ENCODE data around the gene TJP3.

DNA sequence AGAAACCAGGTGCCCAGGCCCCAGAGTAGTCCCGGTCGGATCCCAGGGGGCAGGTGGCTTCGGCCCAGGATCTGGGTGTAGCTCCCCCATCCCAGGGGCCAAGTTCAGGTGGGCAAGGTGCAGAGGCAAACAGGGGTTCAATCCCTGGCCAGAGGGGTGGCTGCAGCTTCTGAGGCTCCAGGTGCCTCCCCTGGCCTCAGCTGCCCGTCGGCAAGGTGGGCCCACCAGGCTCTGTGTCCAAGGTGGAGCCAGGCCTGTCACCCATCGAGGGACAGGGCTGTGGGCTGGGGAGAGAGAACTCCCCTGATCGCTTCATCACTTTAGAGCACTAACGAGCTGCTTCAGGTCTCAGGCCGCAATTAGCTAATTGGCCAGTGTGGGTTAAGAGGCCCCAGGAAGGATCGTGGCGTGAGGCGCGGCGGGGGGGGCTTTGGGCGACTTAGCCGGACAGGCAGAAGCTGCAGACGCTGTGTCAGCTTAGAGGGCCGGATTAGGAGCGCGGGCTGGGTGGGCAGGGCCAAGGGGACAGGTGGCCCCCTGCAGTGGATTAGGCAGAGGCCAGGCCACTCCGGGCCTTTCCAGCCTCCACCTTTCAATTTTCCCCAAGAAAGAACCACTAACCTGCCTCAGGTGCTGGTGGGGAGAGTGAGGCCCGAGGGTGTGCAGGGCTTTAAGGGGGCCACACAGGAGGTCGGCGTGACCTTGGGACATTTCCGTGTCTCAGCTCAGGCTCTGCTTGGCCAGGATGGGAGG is 66.6 kb downstream of the TJP3 start:
- TF ChIP-seq, protein P1, sequence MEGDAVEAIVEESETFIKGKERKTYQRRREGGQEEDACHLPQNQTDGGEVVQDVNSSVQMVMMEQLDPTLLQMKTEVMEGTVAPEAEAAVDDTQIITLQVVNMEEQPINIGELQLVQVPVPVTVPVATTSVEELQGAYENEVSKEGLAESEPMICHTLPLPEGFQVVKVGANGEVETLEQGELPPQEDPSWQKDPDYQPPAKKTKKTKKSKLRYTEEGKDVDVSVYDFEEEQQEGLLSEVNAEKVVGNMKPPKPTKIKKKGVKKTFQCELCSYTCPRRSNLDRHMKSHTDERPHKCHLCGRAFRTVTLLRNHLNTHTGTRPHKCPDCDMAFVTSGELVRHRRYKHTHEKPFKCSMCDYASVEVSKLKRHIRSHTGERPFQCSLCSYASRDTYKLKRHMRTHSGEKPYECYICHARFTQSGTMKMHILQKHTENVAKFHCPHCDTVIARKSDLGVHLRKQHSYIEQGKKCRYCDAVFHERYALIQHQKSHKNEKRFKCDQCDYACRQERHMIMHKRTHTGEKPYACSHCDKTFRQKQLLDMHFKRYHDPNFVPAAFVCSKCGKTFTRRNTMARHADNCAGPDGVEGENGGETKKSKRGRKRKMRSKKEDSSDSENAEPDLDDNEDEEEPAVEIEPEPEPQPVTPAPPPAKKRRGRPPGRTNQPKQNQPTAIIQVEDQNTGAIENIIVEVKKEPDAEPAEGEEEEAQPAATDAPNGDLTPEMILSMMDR (IDR thresholded peaks at IDR 0.05; ENCODE audit: insufficient read depth, low read length, poor library complexity, severe bottlenecking), result no peak
- no peak for TF ChIP-seq EZH2phosphoT487 (conservative IDR thresholded peaks at IDR 0.05; ENCODE audit: low read length)
